Keratinocyte (primary cell): ENCODE results near the gene TEAD4. TPM values are rescaled to one million over a fixed set of nuclear protein-coding genes. Genes with fewer than 3 reads are reported as not detected.

Experiments used
- DNase-seq: peaks from one replicate; pipeline ENCODE4 v3.0.0-alpha.2; 2011; ENCODE audit warnings: low read depth, missing footprints, low spot score
- FAIRE-seq: peaks from 2 replicates; lab custom pipeline; 2011; peaks lifted over from hg19 to GRCh38; lab: Jason Lieb, UNC
- H2AFZ ChIP-seq: 2 replicates; pipeline ENCODE4 v1.6.0; 2012; ENCODE audit warnings: low read length, control low read depth, inconsistent platforms; ENCODE audit not compliant: control insufficient read depth
- H3K27ac ChIP-seq: 2 replicates; pipeline ENCODE4 v1.5.1; 2011; ENCODE audit warnings: low read length; ENCODE audit not compliant: control insufficient read depth, insufficient read depth
- H3K27me3 ChIP-seq: 3 replicates; pipeline ENCODE4 v1.6.0; 2011; ENCODE audit warnings: low read length; ENCODE audit not compliant: control insufficient read depth, insufficient read depth; ENCODE audit errors: extremely low read depth
- H3K36me3 ChIP-seq, 2 experiments: 2 replicates in 1 of 2; 3 replicates in 1 of 2; pipeline ENCODE4 v1.5.1; 2011; ENCODE audit warnings: low read length in 2 of 2, mild to moderate bottlenecking in 1 of 2; ENCODE audit not compliant: control insufficient read depth in 2 of 2, insufficient read depth in 2 of 2; ENCODE audit errors: extremely low read depth in 1 of 2
- H3K4me1 ChIP-seq: 3 replicates; pipeline ENCODE4 v1.5.1; 2011; ENCODE audit warnings: low read length; ENCODE audit not compliant: control insufficient read depth, insufficient read depth; ENCODE audit errors: extremely low read depth
- H3K4me2 ChIP-seq: 3 replicates; pipeline ENCODE4 v1.6.0; 2011; ENCODE audit warnings: low read depth, low read length; ENCODE audit not compliant: control insufficient read depth, insufficient read depth; ENCODE audit errors: extremely low read depth
- H3K4me3 ChIP-seq, 3 experiments: fragments of 200-600 bp in 1 of 3; sonication (generic) in 1 of 3; 2 replicates in 2 of 3; 3 replicates in 1 of 3; pipeline ENCODE4 v1.5.1; 2011 to 2016; ENCODE audit warnings: low read length in 3 of 3, mild to moderate bottlenecking in 3 of 3, control low read depth in 2 of 3, inconsistent platforms in 1 of 3, low read depth in 1 of 3, mixed read lengths in 1 of 3, mixed run types in 1 of 3, moderate library complexity in 1 of 3; ENCODE audit not compliant: control insufficient read depth in 2 of 3, insufficient read depth in 2 of 3; ENCODE audit errors: extremely low read depth in 1 of 3
- H3K79me2 ChIP-seq: 2 replicates; pipeline ENCODE4 v1.6.0; 2012; ENCODE audit warnings: low read length; ENCODE audit not compliant: control insufficient read depth, insufficient read depth
- H3K9ac ChIP-seq: 3 replicates; pipeline ENCODE4 v1.6.0; 2011; ENCODE audit warnings: low read length; ENCODE audit not compliant: control insufficient read depth, insufficient read depth; ENCODE audit errors: extremely low read depth
- H3K9me1 ChIP-seq: 3 replicates; pipeline ENCODE4 v1.6.0; 2011; ENCODE audit warnings: low read length; ENCODE audit not compliant: control insufficient read depth, insufficient read depth; ENCODE audit errors: extremely low read depth
- H3K9me3 ChIP-seq: 2 replicates; pipeline ENCODE4 v1.5.1; 2012; ENCODE audit warnings: low read depth, low read length; ENCODE audit not compliant: control insufficient read depth
- H4K20me1 ChIP-seq: 3 replicates; pipeline ENCODE4 v1.6.0; 2011; ENCODE audit warnings: low read length; ENCODE audit not compliant: control insufficient read depth, insufficient read depth; ENCODE audit errors: extremely low read depth
- EZH2 ChIP-seq: IDR thresholded peaks from one replicate; pipeline ENCODE4 v1.6.1; 2012; ENCODE audit warnings: inconsistent platforms, mild to moderate bottlenecking, low read length, moderate library complexity
- dilution Hi-C: fragments of 300-500 bp; cut with MboI; formaldehyde crosslinking; loops from one replicate; pipeline ENCODE4 v1.7.0; 2020; ENCODE audit warnings: low sequenced_read_pairs; ENCODE audit not compliant: extremely low pct_ligation_motif_present
- polyA plus RNA-seq, 5 experiments: library from polyadenylated mRNA; depleted of rRNA in 3 of 5; stranded (reverse) in 3 of 5; stranded (forward) in 1 of 5; unstranded in 1 of 5; fragments of >200 nt; gene quantifications; 1 replicate in 1 of 5; 2 replicates in 3 of 5; 3 replicates in 1 of 5; pipeline versions ENCODE4 v1.2.1 to v1.2.3, GENCODE V29; 2011 to 2012; ENCODE audit warnings: missing spikeins in 2 of 5, low read depth in 1 of 5, low replicate concordance in 1 of 5
- TF ChIP-seq, protein P1 (sequence below), 3 experiments: IDR thresholded peaks in 1 of 3; conservative IDR thresholded peaks in 1 of 3; optimal IDR thresholded peaks in 1 of 3; 2 replicates in 2 of 3; 3 replicates in 1 of 3; pipeline versions ENCODE3 to v1.5.1; 2011; ENCODE audit warnings: low read length in 3 of 3, mild to moderate bottlenecking in 3 of 3, moderate library complexity in 2 of 3, control low read depth in 1 of 3, inconsistent platforms in 1 of 3; ENCODE audit not compliant: insufficient read depth in 2 of 3; ENCODE audit errors: extremely low read depth in 1 of 3

Gene TEAD4
- polyA plus RNA-seq, 1 donor (not counting 4 experiments of a cell fraction or from before 2014, with no cell fraction given), result 8.1 TPM

DNA sequence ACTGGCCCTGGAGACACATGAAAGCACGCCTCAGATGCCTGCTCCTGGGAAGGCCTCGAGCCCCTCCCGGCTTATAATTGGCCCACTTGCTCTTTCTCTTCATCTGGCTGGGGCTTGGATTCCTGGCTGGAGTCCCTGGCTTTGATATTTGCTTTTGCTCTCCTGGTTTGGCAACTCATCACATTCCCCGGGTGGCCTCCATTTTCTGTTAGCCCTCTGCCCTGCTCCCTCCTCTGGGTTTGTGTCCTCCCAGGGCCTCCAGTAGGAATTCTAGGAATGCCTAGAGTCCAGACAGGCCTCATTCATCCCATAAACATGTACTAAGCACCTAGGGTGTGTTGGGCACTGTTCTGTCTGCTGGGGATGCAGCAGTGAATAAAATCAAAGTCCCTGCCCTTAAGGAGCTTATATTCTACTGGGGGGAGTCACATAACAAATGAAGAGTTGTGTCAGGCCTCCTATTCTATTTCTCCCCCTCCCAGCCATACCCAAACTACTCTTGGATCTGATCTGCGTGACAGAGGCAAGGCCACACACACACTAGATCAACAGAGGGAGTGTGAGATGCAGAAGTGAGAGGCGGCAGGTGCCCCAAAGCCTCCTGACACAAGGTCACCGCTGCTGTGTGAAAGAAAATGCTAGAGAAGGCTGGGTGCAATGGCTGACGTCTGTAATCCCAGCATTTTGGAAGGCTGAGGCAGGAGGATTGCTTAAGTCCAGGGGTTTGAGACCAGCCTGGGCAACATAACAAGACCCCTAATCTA, 96.7 kb downstream of the TEAD4 start:
- H3K4me2 ChIP-seq, result no peak overlapping the region
- no peak overlapping the region for H2AFZ ChIP-seq
- no peaks in the 10 kb centered on the region for H3K4me1 ChIP-seq
- no peaks in the 10 kb centered on the region for H3K9me3 ChIP-seq
- no peak for DNase-seq
- no peak overlapping the region for H3K27ac ChIP-seq
- H3K27me3 ChIP-seq, result peaks cover 9% of the 10 kb centered on the region
- no peaks in the 10 kb centered on the region for H3K79me2 ChIP-seq
- TF ChIP-seq, protein P1, sequence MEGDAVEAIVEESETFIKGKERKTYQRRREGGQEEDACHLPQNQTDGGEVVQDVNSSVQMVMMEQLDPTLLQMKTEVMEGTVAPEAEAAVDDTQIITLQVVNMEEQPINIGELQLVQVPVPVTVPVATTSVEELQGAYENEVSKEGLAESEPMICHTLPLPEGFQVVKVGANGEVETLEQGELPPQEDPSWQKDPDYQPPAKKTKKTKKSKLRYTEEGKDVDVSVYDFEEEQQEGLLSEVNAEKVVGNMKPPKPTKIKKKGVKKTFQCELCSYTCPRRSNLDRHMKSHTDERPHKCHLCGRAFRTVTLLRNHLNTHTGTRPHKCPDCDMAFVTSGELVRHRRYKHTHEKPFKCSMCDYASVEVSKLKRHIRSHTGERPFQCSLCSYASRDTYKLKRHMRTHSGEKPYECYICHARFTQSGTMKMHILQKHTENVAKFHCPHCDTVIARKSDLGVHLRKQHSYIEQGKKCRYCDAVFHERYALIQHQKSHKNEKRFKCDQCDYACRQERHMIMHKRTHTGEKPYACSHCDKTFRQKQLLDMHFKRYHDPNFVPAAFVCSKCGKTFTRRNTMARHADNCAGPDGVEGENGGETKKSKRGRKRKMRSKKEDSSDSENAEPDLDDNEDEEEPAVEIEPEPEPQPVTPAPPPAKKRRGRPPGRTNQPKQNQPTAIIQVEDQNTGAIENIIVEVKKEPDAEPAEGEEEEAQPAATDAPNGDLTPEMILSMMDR (optimal IDR thresholded peaks at IDR 0.05 in 1 of 3, IDR thresholded peaks at IDR 0.05 in 1 of 3, conservative IDR thresholded peaks at IDR 0.05 in 1 of 3; ENCODE audit: extremely low read depth in 1 of 3, insufficient read depth in 2 of 3, low read length in 3 of 3), result no peak
- TF ChIP-seq EZH2, result no peak
- no peak overlapping the region for H3K9ac ChIP-seq
- H3K9me1 ChIP-seq, result no peaks in the 10 kb centered on the region
- FAIRE-seq, result no peak
- no peak overlapping the region for H3K4me3 ChIP-seq
- H3K36me3 ChIP-seq, result no peaks in the 10 kb centered on the region
- no peaks in the 10 kb centered on the region for H4K20me1 ChIP-seq
- dilution Hi-C loops, result no loop called here

DNA sequence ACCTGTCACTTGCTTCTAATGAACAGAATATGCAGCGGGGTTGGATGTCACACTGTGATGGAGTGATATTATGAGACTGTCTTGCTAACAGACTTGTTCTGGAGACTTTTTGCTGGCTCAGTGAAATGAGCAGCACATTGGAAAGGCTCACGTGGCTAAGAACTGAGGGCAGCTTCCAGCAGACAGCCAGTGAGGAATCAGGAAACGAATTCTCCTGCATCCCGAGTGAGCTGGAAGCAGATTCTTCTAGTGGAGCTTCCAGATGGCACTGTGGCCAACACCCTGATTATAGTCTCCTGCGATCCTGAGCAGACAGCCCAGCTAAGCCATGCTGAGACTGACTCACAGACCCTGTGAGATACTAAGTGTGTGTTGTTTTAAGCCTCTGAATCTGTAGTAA, 101.9 kb downstream of the TEAD4 start:
- no peak for DNase-seq
- Histone ChIP-seq H3K27me3 (peaks cover 9% of the 10 kb centered on the region), H3K4me1 (peaks cover 7% of the 10 kb centered on the region), H3K9me1 (no peaks in the 10 kb centered on the region), H3K79me2 (no peaks in the 10 kb centered on the region), H3K36me3 (no peaks in the 10 kb centered on the region), H3K9ac (no peak overlapping the region), H2AFZ (no peak overlapping the region), H3K27ac (no peak overlapping the region), H4K20me1 (no peaks in the 10 kb centered on the region), H3K9me3 (no peaks in the 10 kb centered on the region), H3K4me2 (no peak overlapping the region), H3K4me3 (no peak overlapping the region)
- dilution Hi-C loops, result no loop called here
- FAIRE-seq, result no peak
- TF ChIP-seq, protein P1 (optimal IDR thresholded peaks at IDR 0.05 in 1 of 3, IDR thresholded peaks at IDR 0.05 in 1 of 3, conservative IDR thresholded peaks at IDR 0.05 in 1 of 3; ENCODE audit: extremely low read depth in 1 of 3, insufficient read depth in 2 of 3, low read length in 3 of 3), result no peak
